K562 (cell line): ENCODE measurements around the gene PRKCB. TPM values are rescaled to one million over a fixed set of nuclear protein-coding genes. Genes with fewer than 3 reads are reported as not detected.

Experiments used
- ATAC-seq: fragments of 200-7000 bp; cut with Tn5 transposase; 3 replicates; pipeline ENCODE4 v1.9.1; 2020; ENCODE audit warnings: moderate library complexity
- BruUV-seq: library from RNA; stranded (reverse); fragments of 400-500 nt; replicated peaks from 2 replicates; lab custom pipeline; 2021; lab: Mats Ljungman, UMichigan
- CTCF ChIA-PET: fragments of 300-600 bp; formaldehyde crosslinking; extraction: SDS; loops from one replicate; lab custom pipeline; 2021; ENCODE audit warnings: low intra/inter-chr PET ratio; lab: Yijun Ruan, JAX
- POLR2A ChIA-PET: fragments of 300-600, 350-650 bp; sonication (Branson Sonifier 250); formaldehyde crosslinking; extraction: SDS; loops from one replicate; lab custom pipeline; 2021; ENCODE audit warnings: antibody characterized with exemption, inconsistent platforms; lab: Yijun Ruan, JAX
- DNase-seq, 4 experiments: peaks; one replicate each; pipeline versions ENCODE4 v3.0.0 to v3.0.0-alpha.2; 2011 to 2018; ENCODE audit warnings: low spot score in 3 of 4, mixed read lengths in 3 of 4; ENCODE audit errors: extremely low read depth in 1 of 4
- FAIRE-seq: peaks from 2 replicates; lab custom pipeline; 2011; peaks lifted over from hg19 to GRCh38; lab: Jason Lieb, UNC
- H2AFZ ChIP-seq: 2 replicates; pipeline ENCODE4 v1.6.0; 2011; ENCODE audit warnings: low read depth, low read length, control low read depth, inconsistent platforms
- H3K27ac ChIP-seq: fragments of 200-600 bp; 3 replicates; pipeline ENCODE4 v1.8.0; 2011; ENCODE audit warnings: low read depth, mild to moderate bottlenecking, control low read depth, inconsistent platforms, low read length, moderate library complexity, mixed read lengths; ENCODE audit errors: extremely low read depth
- H3K27me3 ChIP-seq, 2 experiments: fragments of 300-600 bp in 1 of 2; 2 replicates in 1 of 2; 3 replicates in 1 of 2; pipeline versions ENCODE4 v1.6.0 to v1.8.0; 2011; ENCODE audit warnings: inconsistent platforms in 2 of 2, low read length in 2 of 2, mild to moderate bottlenecking in 1 of 2, mixed read lengths in 1 of 2, moderate library complexity in 1 of 2; ENCODE audit not compliant: control insufficient read depth in 2 of 2, insufficient read depth in 2 of 2
- H3K36me3 ChIP-seq: fragments of 300-600 bp; 3 replicates; pipeline ENCODE4 v1.8.0; 2011; ENCODE audit warnings: mild to moderate bottlenecking, low read length, inconsistent platforms; ENCODE audit not compliant: control insufficient read depth, insufficient read depth
- H3K4me1 ChIP-seq, 2 experiments: fragments of 200-600 bp in 1 of 2; replicated peaks in 1 of 2; 2 replicates in 1 of 2; 3 replicates in 1 of 2; pipeline versions ENCODE4 v1.5.1 to v1.8.0; 2011; ENCODE audit warnings: inconsistent platforms in 2 of 2, low read length in 2 of 2, mild to moderate bottlenecking in 1 of 2, mixed read lengths in 1 of 2, moderate library complexity in 1 of 2; ENCODE audit not compliant: control insufficient read depth in 2 of 2, insufficient read depth in 2 of 2
- H3K4me2 ChIP-seq: 2 replicates; pipeline ENCODE4 v1.6.1; 2011; ENCODE audit warnings: low read length, control low read depth, inconsistent platforms, mixed read lengths; ENCODE audit not compliant: insufficient read depth
- H3K4me3 ChIP-seq: fragments of 200-600 bp; sonication (generic), shearing (Covaris generic); 2 replicates; pipeline ENCODE4 v1.5.1; 2016; ENCODE audit warnings: control low read depth, inconsistent platforms
- H3K79me2 ChIP-seq: fragments of 200-600 bp; 3 replicates; pipeline ENCODE4 v1.8.0; 2011; ENCODE audit warnings: low read length, inconsistent platforms; ENCODE audit not compliant: control insufficient read depth, insufficient read depth
- H3K9ac ChIP-seq, 2 experiments: 2 replicates each; pipeline versions ENCODE4 v1.6.0 to v1.6.1; 2011; ENCODE audit warnings: low read depth in 2 of 2, low read length in 2 of 2, control low read depth in 1 of 2, inconsistent platforms in 1 of 2, mild to moderate bottlenecking in 1 of 2, mixed read lengths in 1 of 2; ENCODE audit not compliant: insufficient read depth in 1 of 2
- H3K9me1 ChIP-seq: one replicate; pipeline ENCODE4 v1.6.0; 2011; ENCODE audit warnings: inconsistent platforms, mild to moderate bottlenecking, low read length, moderate library complexity; ENCODE audit not compliant: control insufficient read depth, insufficient read depth
- H3K9me3 ChIP-seq: replicated peaks from 2 replicates; pipeline ENCODE4 v1.5.1; 2011; ENCODE audit warnings: low read depth, low read length, inconsistent platforms; ENCODE audit not compliant: control insufficient read depth, insufficient read depth
- H4K20me1 ChIP-seq: replicated peaks from 2 replicates; pipeline ENCODE4 v1.6.1; 2011; ENCODE audit warnings: low read length, inconsistent platforms, mixed read lengths; ENCODE audit not compliant: control insufficient read depth, insufficient read depth
- CBX8 ChIP-seq: fragments of 200-600 bp; sonication (generic); IDR thresholded peaks from 2 replicates; pipeline ENCODE4 v1.6.1; 2012; ENCODE audit warnings: borderline replicate concordance, mixed run types, low read depth, mild to moderate bottlenecking, moderate library complexity, mixed read lengths, low read length, control low read depth, inconsistent platforms; ENCODE audit not compliant: poor library complexity, severe bottlenecking; ENCODE audit errors: extremely low read depth
- CCAR2 ChIP-seq: fragments of 200-400 bp; formaldehyde crosslinking; IDR thresholded peaks from 2 replicates; pipeline ENCODE4 v1.6.1; 2017; ENCODE audit warnings: mild to moderate bottlenecking, low read depth, low read length
- HDAC1 ChIP-seq, 2 experiments: fragments of 450-650 bp; IDR thresholded peaks; 2 replicates each; pipeline ENCODE4 v1.6.1; 2016 to 2017; ENCODE audit warnings: inconsistent platforms in 1 of 2, mild to moderate bottlenecking in 1 of 2, moderate library complexity in 1 of 2
- MYBL2 ChIP-seq, 2 experiments: fragments of 450-650 bp in 1 of 2; sonication (generic) in 1 of 2; formaldehyde crosslinking in 1 of 2; IDR thresholded peaks; 2 replicates each; pipeline versions ENCODE4 v1.6.1 to v1.8.1; 2017 to 2022; ENCODE audit warnings: borderline replicate concordance in 1 of 2, inconsistent platforms in 1 of 2, low read depth in 1 of 2, mild to moderate bottlenecking in 1 of 2, missing genetic modification reagents in 1 of 2, moderate library complexity in 1 of 2
- NR2F6 ChIP-seq: fragments of 450-650 bp; formaldehyde crosslinking; IDR thresholded peaks from 2 replicates; pipeline ENCODE4 v1.4.0; 2020; ENCODE audit warnings: mild to moderate bottlenecking
- SRF ChIP-seq, 2 experiments: fragments of 250-450, 450-650 bp in 1 of 2; sonication (Bioruptor Pico) in 1 of 2; sonication (generic) in 1 of 2; formaldehyde crosslinking; IDR thresholded peaks; 2 replicates each; pipeline versions ENCODE4 v1.5.0 to v1.5.1; 2020 to 2022; ENCODE audit warnings: mild to moderate bottlenecking in 1 of 2, missing genetic modification reagents in 1 of 2
- ZBTB2 ChIP-seq: fragments of 450-650 bp; IDR thresholded peaks from 2 replicates; pipeline ENCODE4 v1.6.1; 2016; ENCODE audit warnings: antibody characterized with exemption
- ZBTB5 ChIP-seq: fragments of 450-650 bp; IDR thresholded peaks from 2 replicates; pipeline ENCODE4 v1.6.1; 2017; ENCODE audit warnings: antibody characterized with exemption
- ZBTB9 ChIP-seq: fragments of 450-650 bp; formaldehyde crosslinking; IDR thresholded peaks from 2 replicates; pipeline ENCODE4 v1.4.0; 2020; ENCODE audit warnings: mild to moderate bottlenecking, moderate library complexity
- ZNF197 ChIP-seq: fragments of 200-800 bp; sonication (Bioruptor generic); IDR thresholded peaks from 2 replicates; pipeline ENCODE4 v1.6.1; 2016; ENCODE audit warnings: low read depth, missing genetic modification characterization, missing compliant biosample characterization
- ZNF644 ChIP-seq: fragments of 200-800 bp; sonication (Bioruptor generic); IDR thresholded peaks from 2 replicates; pipeline ENCODE4 v1.6.1; 2016; ENCODE audit warnings: low read depth, missing genetic modification characterization, missing compliant biosample characterization
- ZSCAN32 ChIP-seq: fragments of 450-650 bp; formaldehyde crosslinking; IDR thresholded peaks from 2 replicates; pipeline ENCODE4 v1.4.0; 2020; ENCODE audit warnings: mild to moderate bottlenecking, moderate library complexity
- in situ Hi-C: fragments of 300-500 bp; cut with MboI; formaldehyde crosslinking; loops from 4 replicates; pipeline ENCODE4 v1.15.0; 2018; ENCODE audit warnings: inconsistent platforms, mixed read lengths
- intact Hi-C: fragments of 100-400 bp; cut with micrococcal nuclease; formaldehyde crosslinking; loops from 2 replicates; pipeline ENCODE4 v1.14.2; 2022
- polyA plus RNA-seq, 8 experiments: library from polyadenylated mRNA; depleted of rRNA in 4 of 8; stranded (reverse) in 5 of 8; unstranded in 3 of 8; fragments of >200 nt; fragmentation: Nextera tagmentation in 2 of 8; fragmentation: Illumina TruSeq in 1 of 8; extraction: Ambion mirVana in 2 of 8; extraction: Trizol in 1 of 8; gene quantifications; 2 replicates each; pipeline versions ENCODE4 v1.2.1 to v1.2.3, GENCODE V29; 2011 to 2014; ENCODE audit warnings: inconsistent platforms in 1 of 8, missing spikeins in 1 of 8
- total RNA-seq, 7 experiments: library from RNA; depleted of rRNA in 6 of 7; stranded (reverse); fragments of >200 nt in 6 of 7; fragmentation: Illumina TruSeq in 2 of 7; extraction: Trizol in 2 of 7; gene quantifications; 2 replicates each; pipeline versions ENCODE4 v1.2.1 to v1.2.3, GENCODE V29; 2011 to 2021; ENCODE audit warnings: low replicate concordance in 1 of 7

The PRKCB gene
- total and polyA plus RNA-seq, 9 of the 15 experiments (the other 6 are each of a cell fraction or from before 2014, with no cell fraction given), result 49.9 to 276 (median 148) TPM

DNA sequence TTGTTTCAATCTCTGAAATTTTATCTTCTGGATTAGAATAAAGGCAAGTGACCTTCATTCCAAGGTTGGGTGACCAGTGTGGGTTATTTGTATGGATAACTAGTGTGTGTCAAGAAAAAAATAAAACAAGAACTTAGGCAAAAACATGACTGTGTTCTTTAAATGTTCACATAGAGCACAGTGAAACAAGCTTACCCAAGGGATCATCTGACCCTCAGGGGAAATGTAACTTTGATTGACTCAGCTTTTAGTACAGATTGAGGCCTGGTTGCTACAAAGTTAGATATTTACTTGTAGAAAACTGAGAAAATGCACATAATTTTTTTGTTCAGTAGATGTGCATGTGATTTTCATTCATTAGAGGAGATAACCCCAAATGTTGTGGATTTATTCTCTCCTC lies 427.0 kb downstream of the PRKCB start:
- no peak for FAIRE-seq

More for the DNA sequence above, 427.0 kb downstream of the PRKCB start:
- Histone ChIP-seq H3K27me3 (peaks cover 0 to 16% of the 10 kb centered on the region in 2 experiments; a peak in 1 of 5 replicates), H3K9me3 (no peaks in the 10 kb centered on the region), H3K27ac (no peak overlapping the region), H3K79me2 (no peaks in the 10 kb centered on the region), H3K36me3 (no peaks in the 10 kb centered on the region), H3K4me2 (no peak overlapping the region), H3K9me1 (no peaks in the 10 kb centered on the region), H3K4me1 (no peaks in the 10 kb centered on the region), H4K20me1 (0 out of 2 replicates have a peak, but pooled peaks cover 3% of the 10 kb centered on the region), H2AFZ (no peak overlapping the region), H3K9ac (no peak overlapping the region), H3K4me3 (no peak overlapping the region)
- intact Hi-C loops (no loop called here), in situ Hi-C loops (no loop called here)
- ChIA-PET POLR2A (no interaction called here), CTCF (no interaction called here)
- DNase-seq (no peak), ATAC-seq (no peak)
- BruUV-seq, result no TSS peak
- TF ChIP-seq SRF (CRISPR knock-in tag; IDR thresholded peaks at IDR 0.05), result no peak
- TF ChIP-seq HDAC1 (IDR thresholded peaks at IDR 0.05), result no peak
- TF ChIP-seq CBX8, result no peak
- no peak for TF ChIP-seq ZBTB9 (CRISPR knock-in tag)
- TF ChIP-seq ZSCAN32 (CRISPR knock-in tag), result no peak
- TF ChIP-seq ZNF644 (tag), result no peak
- TF ChIP-seq ZBTB5, result no peak
- no peak for TF ChIP-seq CCAR2
- TF ChIP-seq ZNF197, result no peak
- TF ChIP-seq ZBTB2, result no peak
- TF ChIP-seq MYBL2 (IDR thresholded peaks at IDR 0.05; ENCODE audit: low read depth), result no peak
- no peak for TF ChIP-seq MYBL2 (CRISPR knock-in tag; IDR thresholded peaks at IDR 0.05; ENCODE audit: borderline replicate concordance)
- TF ChIP-seq NR2F6 (CRISPR knock-in tag), result no peak
